GM18951 (cell line): ENCODE measurements around the gene B4GALT2.

ENCODE experiments used
- POLR2A ChIP-seq: IDR thresholded peaks from 4 replicates; pipeline ENCODE4 v1.6.1; 2011; ENCODE audit warnings: mild to moderate bottlenecking; ENCODE audit not compliant: insufficient read length, insufficient read depth; ENCODE audit errors: extremely low read depth
- in situ Hi-C: fragments of 300-500 bp; cut with MboI; formaldehyde crosslinking; loops from one replicate; pipeline ENCODE4 v1.12.0; 2022; ENCODE audit warnings: low sequenced_read_pairs, mixed read lengths, inconsistent platforms; ENCODE audit not compliant: unreplicated experiment

B4GALT2 gene

DNA sequence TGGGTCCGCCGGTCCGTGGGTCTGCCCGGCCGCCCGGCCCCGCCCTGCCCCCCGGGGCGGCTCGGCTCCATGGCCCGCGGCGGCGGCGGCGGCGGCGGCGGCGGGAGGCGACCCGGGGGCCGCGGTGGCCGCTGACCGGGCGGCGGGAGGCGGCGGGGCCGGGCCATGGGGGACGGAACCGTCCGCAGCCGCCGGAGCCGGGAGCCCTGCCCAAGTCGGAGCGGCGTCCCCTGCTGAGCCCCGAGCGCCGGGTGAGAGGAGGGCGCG, 184 bp downstream of the B4GALT2 start:
- in situ Hi-C loops = no loop called here
- TF ChIP-seq POLR2A = no peak

- in situ Hi-C loops = no loop called here
- no peak for TF ChIP-seq POLR2A
These were observed 681 bp downstream of the B4GALT2 start for GRCh38 chr1:43979528-43980254.

GRCh38 chr1:43980255-43981134, 1.5 kb downstream of the B4GALT2 start:
- TF ChIP-seq POLR2A = no peak
- in situ Hi-C loops = no loop called here

DNA sequence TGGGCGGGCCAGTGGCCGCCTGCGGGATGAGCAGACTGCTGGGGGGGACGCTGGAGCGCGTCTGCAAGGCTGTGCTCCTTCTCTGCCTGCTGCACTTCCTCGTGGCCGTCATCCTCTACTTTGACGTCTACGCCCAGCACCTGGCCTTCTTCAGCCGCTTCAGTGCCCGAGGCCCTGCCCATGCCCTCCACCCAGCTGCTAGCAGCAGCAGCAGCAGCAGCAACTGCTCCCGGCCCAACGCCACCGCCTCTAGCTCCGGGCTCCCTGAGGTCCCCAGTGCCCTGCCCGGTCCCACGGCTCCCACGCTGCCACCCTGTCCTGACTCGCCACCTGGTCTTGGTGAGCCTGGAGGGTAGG, 2.1 kb downstream of the B4GALT2 start:
- no peak for TF ChIP-seq POLR2A
- in situ Hi-C loops = no loop called here

DNA sequence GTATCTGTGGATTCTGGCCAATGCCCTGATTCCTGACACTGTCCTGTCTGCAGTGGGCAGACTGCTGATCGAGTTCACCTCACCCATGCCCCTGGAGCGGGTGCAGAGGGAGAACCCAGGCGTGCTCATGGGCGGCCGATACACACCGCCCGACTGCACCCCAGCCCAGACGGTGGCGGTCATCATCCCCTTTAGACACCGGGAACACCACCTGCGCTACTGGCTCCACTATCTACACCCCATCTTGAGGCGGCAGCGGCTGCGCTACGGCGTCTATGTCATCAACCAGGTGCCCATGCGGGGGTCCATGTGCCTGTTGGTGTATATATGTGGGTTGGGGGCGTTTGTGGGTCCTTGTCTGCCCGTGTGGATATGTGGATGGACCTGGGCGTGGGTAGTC, 2.6 kb downstream of the B4GALT2 start:
- TF ChIP-seq POLR2A = no peak
- in situ Hi-C loops = no loop called here

DNA sequence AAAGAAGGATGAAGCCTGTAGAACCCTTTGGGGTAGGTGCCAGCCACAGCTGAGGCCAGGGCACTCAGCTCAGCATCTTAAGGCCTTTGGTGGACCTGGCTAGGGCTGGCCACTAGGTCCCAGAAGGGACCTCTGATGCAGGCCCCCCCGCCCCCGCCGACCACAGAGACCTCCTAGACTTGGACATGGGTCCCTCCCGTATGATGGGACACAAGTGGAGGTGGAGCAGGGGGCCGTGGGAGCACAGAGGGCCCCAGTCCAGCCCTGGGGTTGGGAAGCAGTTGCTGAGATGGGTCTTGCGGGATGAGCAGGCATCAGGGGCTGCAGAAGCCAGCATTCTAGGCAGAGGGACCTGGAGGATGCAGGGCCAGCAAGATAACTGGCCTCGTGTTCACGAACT, 3.2 kb downstream of the B4GALT2 start:
- TF ChIP-seq POLR2A = no peak
- in situ Hi-C loops = no loop called here

GRCh38 chr1:43982808-43983207, 3.8 kb downstream of the B4GALT2 start:
- in situ Hi-C loops = no loop called here
- no peak for TF ChIP-seq POLR2A

DNA sequence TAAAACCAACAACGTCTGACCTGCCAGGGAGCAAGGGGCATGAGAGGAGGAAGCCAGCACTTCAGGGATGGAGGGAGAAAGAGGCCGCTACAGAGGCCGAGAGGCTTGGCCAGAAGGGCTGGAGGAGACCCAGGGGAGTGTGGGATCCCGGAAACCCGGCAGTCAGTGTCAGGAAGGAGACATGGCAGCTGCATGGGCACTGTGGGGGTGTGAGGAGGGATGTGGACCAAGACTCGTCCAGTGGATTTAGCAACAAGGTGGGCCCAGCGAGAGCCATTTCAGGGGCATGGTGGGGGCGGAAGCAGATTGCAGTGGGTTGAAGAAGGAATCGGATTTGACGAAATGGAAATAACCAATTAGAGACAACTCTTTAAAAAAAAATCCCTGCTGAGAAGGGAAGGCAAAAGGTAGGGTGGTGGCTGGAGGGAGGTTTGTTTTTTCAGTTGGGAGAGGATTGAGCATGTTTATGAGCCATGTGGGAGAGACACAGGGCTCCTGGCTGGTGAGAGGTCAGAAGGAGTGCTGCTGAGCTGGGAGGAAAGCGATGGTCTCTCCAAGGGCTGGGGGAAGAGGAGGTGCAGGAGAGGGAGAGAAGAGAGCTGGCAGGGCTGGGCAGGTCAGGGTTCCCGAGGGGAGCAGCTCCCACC, 4.4 kb downstream of the B4GALT2 start:
- TF ChIP-seq POLR2A = no peak
- in situ Hi-C loops = no loop called here

DNA sequence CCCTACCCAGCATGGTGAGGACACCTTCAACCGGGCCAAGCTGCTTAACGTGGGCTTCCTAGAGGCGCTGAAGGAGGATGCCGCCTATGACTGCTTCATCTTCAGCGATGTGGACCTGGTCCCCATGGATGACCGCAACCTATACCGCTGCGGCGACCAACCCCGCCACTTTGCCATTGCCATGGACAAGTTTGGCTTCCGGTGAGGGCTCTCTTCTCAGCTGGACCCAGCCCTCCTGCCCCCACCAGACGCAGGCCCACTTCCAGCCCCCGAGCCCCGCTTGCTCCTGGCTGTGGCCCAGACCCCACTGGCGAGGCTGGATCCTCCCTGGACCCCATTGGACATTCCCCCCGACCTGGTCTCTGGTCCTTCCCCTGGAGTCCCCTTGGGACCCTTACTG, 5.8 kb downstream of the B4GALT2 start:
- no peak for TF ChIP-seq POLR2A
- in situ Hi-C loops = no loop called here

DNA sequence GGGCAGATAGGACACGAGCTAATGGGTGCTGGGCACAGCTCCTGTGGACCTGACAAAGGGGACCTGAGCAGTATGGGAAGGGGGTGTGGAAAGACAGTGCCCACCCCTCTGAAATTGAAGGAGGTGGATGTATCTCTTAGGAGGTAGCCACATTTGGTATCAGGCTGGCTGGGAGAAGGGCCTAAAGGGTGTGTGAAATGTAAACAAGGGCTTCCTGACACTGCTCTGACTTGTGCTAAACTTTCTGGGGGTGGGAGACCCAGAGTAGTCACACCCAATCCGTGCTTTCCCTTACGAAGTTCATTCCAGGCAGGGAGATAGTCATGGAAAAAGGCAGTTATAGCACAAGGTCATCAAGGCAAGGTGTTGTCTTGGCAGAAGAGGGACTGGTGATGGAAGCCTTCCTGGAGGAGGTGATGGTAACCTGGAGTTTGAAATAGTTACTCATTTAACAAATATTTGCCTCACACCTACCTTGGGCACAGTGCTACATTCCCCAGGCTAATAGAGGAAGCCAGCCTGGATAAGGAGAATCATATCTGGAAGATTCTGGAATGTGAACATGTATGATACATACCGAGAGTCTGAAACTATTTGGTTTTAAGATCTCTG, 7.1 kb downstream of the B4GALT2 start:
- in situ Hi-C loops = no loop called here
- TF ChIP-seq POLR2A = no peak

DNA sequence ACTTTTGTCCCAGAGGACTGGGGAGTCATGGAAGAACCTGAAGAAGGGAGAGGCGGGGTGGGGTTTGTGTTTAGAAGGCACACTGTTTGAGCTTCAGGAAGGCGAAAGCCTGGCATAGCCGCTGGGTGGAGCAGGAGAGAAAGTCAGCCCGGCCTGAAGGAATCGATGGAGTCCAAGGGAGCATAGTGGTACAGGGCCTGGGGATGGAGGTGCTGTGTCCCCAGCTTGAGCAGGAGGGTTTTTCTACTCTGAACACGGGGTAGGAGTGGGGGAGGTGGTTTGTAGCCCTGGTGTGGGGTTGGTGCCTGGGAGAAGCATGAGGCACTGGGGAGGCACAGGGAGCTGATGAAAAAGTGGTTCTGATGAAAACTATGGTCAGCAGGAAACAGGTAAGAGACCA, 7.7 kb downstream of the B4GALT2 start:
- TF ChIP-seq POLR2A = no peak
- in situ Hi-C loops = no loop called here

DNA sequence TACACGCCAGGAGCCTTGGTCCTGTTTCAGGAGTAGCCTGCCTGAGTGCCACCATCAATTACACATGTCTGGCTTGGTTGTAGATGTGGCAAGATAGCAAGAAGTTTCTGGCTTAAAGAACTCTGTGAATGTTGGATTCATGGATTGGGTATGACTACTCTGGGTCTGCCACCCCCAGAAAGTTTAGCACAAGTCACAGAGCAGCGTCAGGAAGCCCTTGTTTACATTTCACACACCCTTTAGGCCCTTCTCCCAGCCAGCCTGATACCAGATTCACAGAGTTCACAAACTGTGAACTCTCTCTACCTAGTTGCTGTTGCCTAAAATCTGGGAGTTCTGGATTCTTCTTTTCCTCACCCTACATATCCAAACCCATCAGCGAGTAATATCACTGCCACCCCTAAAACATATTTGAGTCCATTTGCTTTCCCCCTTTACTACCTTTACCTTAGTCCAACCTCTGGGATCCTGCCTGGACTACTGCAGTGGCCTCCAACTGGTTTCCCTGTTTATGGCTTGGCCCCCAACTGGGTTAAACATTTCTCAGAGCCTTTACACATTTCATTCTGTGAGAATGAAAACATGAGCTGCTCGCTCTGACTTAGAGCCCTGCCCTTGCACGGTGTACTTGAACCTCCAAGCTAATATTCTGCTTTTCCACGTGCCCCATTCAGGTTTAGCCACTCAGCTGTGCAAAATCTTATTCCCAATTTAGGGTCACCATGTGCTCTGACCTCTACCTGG, 8.3 kb downstream of the B4GALT2 start:
- in situ Hi-C loops = no loop called here
- TF ChIP-seq POLR2A = no peak

DNA sequence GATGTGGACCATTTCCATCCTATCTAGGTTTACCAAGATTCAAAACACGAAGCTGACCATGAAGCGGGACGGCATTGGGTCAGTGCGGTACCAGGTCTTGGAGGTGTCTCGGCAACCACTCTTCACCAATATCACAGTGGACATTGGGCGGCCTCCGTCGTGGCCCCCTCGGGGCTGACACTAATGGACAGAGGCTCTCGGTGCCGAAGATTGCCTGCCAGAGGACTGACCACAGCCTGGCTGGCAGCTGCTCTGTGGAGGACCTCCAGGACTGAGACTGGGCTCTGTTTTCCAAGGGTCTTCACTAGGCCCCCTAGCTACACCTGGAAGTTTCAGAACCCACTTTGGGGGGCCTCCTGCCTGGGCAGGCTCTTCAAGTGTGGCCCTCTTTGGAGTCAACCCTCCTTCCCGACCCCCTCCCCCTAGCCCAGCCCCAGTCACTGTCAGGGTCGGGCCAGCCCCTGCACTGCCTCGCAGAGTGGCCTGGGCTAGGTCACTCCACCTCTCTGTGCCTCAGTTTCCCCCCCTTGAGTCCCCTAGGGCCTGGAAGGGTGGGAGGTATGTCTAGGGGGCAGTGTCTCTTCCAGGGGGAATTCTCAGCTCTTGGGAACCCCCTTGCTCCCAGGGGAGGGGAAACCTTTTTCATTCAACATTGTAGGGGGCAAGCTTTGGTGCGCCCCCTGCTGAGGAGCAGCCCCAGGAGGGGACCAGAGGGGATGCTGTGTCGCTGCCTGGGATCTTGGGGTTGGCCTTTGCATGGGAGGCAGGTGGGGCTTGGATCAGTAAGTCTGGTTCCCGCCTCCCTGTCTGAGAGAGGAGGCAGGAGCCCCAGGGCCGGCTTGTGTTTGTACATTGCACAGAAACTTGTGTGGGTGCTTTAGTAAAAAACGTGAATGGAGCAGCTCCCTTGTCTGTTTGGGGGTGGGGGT, 11.5 kb downstream of the B4GALT2 start:
- TF ChIP-seq POLR2A = no peak
- in situ Hi-C loops = no loop called here

DNA sequence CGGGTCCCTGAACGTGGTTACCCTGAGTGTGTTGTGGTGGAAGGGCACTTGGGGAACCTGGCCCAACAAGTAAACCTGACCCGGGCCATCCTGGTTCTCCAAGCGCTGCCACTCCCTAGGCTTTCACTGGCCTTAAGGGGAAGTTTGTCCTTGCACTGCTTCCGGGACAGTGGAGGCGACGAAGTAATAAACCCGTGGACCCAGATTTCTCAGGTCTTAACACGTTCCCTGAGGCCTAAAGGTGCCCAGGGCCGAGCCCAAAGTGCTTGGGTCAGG, 12.1 kb downstream of the B4GALT2 start:
- no peak for TF ChIP-seq POLR2A
- in situ Hi-C loops = no loop called here
